GM19463 (cell line): ENCODE results near the gene RHOBTB3.
"Not testable (repeated sequence)": the region's sequence is repeated elsewhere in the genome, so short reads cannot be mapped to it uniquely, and the experiment has no call there.

Experiments
- ATAC-seq: cut with Tn5 transposase; IDR thresholded peaks from one replicate; pipeline ENCODE4 v1.9.1; 2021; ENCODE audit warnings: mild to moderate bottlenecking, moderate library complexity; ENCODE audit not compliant: unreplicated experiment

Gene RHOBTB3

DNA sequence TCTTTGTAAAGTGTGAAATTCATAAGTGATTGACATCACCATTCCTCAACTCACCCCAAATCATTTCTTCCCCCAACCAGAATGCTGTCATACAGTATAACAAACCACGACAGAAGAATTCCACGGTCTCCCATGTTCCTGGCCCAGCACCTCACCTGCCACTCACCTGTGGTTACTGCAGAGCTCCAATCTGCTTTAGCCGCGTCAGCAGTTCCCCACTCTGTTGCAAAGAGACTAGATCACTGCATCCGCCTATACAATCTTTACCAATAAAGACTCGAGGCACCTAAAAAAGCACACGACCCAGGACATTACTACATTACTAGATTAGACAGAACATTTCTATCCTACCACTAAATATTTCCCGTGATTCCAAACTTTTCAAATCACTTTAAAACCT is 85.2 kb downstream of the RHOBTB3 start:
- ATAC-seq, result no peak

DNA sequence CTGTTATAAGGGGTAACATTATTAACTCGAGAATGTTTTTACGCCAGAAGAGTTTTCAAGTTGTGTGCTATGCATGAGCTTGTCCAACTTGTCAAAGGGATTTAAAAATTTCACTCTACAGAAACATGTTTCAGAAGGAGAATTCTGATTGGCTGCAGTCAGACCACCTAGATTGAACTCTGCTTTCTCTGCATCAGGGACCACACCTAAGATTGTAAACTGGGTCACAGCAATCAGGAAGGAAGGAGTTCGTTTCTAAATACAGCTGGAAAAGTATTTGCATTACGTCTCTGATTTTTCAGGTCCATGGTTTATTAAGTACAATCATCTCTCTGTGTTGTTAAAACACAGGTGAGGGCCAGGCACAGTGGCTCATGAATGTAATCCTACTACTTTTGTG is 85.6 kb downstream of the RHOBTB3 start:
- ATAC-seq, result no peak

DNA sequence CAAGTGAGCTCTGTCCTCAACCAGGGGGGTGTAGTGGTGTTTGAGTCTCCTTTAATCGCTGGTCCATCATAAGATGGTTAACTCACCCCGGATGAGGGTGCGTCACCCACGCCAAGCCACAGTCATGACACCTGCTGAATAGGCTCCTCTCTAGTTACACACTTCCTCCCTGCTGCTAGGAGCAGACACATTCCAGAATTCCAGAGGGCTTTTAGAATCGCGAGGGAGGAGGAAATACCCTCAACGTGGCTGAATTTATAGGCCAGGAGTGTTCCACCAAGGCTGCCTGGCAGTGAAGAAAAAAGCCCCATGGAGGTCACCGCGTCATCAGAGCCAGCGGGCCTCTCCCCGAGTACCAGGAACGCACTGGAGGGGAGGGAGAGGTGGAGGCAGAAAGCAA is 86.3 kb downstream of the RHOBTB3 start:
- no peak for ATAC-seq

DNA sequence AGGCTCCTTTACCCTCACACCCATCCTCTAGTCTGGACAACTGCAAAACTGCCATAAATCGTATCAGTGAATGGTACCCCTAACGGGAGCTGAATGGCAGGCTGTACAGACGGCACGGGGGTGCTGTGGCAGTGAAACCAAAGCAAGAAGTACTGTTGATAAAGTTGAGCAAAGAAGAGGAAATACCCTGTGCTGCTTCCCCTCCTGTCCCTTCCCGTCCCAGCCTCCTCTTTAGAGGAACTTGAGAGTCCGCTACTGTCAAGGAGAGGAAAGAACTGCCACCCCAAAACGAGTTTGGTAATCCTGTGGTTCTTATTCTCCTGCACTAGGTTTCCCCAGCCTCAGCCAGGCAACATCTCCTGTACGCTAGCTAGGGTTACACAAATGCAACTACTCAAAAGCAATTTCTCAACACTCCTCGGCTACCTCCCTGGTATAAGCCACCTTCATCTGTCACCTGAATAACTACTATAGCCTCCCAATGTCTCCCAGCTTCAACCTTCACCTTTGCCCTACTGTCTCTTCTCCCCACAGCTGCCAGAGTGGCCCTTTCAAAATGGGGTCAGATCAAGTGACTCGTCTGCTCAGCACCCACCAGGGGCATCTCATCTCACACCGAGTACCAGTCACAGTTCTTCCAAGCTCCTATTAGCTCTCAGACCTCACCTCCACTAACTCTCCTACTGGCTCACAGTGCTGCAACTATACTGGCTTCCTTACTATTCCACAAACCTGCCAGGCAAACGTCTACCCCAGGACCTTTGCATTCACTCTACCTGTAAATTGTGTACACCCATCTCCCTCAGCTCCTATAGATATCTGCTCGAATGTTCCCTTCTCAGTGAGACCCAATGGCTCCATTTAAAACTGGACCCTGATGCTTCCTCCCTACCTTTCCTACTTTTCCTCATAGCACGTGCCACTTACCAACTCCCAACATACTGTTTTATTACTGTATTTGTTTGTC is 87.3 kb downstream of the RHOBTB3 start:
- ATAC-seq, result no peak

- peak; percentile 13 for ATAC-seq
Measured at GRCh38 chr5:95821110-95822021, 90.2 kb downstream of the RHOBTB3 start.

DNA sequence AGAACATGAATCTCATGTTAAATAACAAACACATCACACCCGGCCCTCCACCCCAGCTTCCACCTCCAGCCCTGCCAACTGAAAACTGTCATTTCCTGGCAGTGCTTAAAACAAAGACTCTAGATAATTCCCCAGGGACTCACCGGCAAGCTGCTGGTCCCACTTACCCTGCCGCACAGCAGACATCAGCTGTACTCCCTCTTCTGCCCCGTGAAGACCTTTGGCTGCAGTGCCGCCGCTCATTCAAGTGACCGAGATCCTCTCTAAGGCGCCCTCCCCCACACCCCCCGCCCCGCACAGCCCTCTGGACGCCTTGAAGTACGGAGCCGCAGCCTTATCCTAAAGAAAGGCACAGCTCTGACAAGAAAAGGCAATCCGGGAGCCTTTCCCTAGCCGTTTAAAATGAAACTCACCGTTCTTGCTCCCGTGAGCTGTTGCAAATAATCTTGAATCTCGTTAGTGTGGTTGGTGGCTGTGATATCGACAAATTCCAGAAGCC is 91.0 kb downstream of the RHOBTB3 start:
- peak; percentile 38 for ATAC-seq

- peak; percentile 37 for ATAC-seq
Measured at GRCh38 chr5:95822542-95823181, 91.5 kb downstream of the RHOBTB3 start, which contains the start of gene GLRX. TSS of gene GLRX (minus strand) at chr5:95822726. CDS start at chr5:95822662, 64 bp downstream.

GRCh38 chr5:95823218-95823737 is 92.1 kb downstream of the RHOBTB3 start:
- ATAC-seq, result no peak

- peak; percentile 39 for ATAC-seq
Measured at GRCh38 chr5:95823738-95824609, 92.8 kb downstream of the RHOBTB3 start.

DNA sequence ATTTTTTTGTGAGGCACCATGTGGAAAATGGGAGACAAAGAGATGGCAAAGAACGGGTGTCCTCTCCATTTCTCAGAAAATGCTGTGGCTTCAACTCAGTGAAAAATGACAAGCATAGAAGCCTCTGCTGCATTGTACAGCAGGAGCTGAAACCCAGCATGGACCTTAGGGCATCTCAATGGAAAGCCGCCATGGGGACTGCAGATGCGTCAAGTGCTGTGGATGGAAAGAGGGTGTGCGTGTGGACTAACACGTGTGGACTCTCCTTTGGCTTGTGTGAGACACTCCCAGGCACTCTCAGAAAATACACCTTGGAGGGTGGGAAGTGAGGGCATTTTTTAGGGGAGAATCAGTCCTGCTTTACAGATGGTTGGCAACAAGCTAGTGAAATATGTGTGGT is 93.6 kb downstream of the RHOBTB3 start:
- ATAC-seq, result no peak

DNA sequence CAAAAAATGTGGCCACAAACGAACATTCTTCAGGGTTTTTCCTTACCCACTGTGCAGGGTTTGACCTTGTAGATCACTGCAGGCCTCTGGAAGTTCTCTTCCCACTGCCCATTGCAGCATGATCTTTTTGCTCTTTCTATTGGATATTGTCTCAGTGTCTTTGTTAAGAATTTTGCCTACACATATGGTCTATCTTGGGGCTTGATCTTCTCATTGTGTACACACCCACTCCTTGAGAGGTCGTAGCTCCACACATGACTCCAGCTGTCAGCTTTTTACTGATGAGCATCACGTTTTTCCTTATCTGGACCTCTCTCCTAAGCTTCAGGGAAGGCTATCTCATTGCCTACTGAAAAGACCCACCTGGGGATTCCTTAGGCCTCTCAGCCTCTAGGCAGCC is 94.4 kb downstream of the RHOBTB3 start:
- ATAC-seq, result no peak

GRCh38 chr5:95826949-95827891 is 96.1 kb downstream of the RHOBTB3 start:
- ATAC-seq, result no peak

DNA sequence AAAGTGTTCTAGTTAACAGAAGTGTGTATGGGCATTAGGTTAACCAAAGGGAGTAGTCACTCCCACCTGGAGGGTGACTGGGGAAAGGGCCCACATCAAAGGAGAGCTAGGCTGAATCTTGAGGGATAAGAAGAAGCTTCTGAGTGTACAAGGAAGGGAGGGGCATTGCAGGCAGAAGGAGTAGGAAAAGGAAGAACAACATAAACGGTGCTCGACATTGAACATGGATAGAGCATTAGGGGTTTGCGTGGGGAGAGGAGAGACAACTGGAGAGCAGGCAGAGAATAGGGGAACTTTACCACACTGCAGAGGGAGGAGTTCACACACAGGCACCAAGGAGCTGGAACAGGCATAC is 96.7 kb downstream of the RHOBTB3 start:
- ATAC-seq, result no peak

GRCh38 chr5:95830226-95830625 is 99.1 kb downstream of the RHOBTB3 start:
- no peak for ATAC-seq

DNA sequence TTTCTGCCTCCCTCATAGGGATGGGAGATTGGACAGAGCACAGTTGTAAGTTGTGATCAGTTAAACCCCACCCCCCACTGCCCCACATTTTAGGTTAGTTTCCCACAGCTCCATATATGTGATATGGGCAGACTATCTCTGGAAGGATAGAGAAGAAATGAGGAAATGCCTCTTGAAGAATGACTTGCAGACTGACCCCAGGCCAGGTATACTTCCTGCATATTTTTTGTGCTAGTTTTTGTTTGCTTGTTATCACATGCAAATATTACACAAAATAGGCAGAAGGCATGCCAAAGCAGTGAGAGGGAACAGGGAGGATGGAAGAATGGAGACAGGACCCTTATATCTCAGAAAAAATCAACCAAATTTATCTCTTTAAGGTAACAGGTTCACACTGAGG is 101.5 kb downstream of the RHOBTB3 start:
- no peak for ATAC-seq

DNA sequence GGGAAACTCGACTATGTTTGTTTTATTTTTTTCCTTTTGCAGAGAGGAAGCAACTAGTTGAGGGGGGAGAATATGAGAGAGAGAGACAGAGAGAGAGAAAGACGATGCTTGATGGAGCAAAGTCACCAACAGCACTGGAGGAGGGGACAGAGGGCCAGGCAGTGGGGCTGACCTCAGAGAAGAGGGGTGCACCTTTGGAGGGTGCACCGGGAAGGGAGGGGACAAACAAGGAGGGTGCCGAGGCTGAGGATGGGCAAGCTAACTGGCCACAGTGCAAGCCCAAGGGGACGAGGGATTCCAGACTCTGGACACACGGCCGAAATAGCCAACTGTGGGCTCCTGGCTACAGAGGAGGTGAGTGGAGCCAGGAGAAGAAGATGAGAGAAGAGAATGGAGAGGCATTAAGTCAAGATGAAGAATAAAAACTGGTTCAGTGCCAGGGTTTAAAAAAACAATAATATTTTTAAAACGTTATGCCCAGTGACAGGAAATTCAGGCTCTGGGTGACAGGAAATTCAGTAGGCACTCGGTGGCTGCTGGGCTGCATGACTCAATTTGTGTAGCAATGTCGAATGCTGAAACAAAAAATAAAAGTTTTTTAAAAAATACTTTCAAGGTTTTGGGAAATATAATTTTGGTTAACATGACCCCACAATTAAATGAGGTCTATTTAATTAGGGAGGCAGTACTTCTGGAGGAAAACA is 104.7 kb downstream of the RHOBTB3 start:
- no peak for ATAC-seq

DNA sequence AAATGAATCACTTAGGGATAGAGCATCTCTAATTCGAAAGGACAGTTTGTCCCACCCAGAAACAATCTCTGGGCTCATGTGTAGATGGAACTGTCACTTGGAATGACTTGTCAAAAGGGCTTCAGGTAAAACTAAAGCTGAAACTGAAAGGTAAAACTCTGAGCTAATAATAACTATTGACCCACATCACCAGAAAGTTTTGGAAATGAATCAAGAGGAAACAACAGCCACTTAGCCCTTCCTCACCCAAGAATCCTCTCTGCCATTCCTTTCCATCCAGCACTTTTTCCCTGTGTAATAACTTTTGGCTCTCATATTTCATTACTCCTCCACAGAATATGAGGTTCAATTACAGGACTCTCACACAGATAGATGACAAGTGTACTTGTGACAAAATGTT is 105.4 kb downstream of the RHOBTB3 start:
- ATAC-seq, result peak; percentile 25

- ATAC-seq, result not testable (repeated sequence)
Measured at GRCh38 chr5:95836971-95837370, 105.8 kb downstream of the RHOBTB3 start.
